GM12891 (cell line): ENCODE measurements around the gene THSD4.

Experiments
- PAX5 ChIP-seq: IDR thresholded peaks from 2 replicates; pipeline ENCODE4 v1.6.1; 2011; ENCODE audit warnings: low read length, moderate library complexity, mild to moderate bottlenecking; ENCODE audit not compliant: insufficient read depth, severe bottlenecking
- POLR2A ChIP-seq: IDR thresholded peaks from 2 replicates; pipeline ENCODE4 v1.6.1; 2011; ENCODE audit warnings: low read depth, low read length, control low read depth
- POLR2AphosphoS5 ChIP-seq: IDR thresholded peaks from 2 replicates; pipeline ENCODE4 v1.6.1; 2011; ENCODE audit warnings: low read depth, low read length, control low read depth
- POU2F2 ChIP-seq: IDR thresholded peaks from 2 replicates; pipeline ENCODE4 v1.6.1; 2011; ENCODE audit warnings: low read depth, mild to moderate bottlenecking, control low read depth, low read length, moderate library complexity
- SPI1 ChIP-seq: IDR thresholded peaks from 2 replicates; pipeline ENCODE4 v1.6.1; 2011; ENCODE audit warnings: low read depth, low read length, control low read depth
- TAF1 ChIP-seq: IDR thresholded peaks from 2 replicates; pipeline ENCODE4 v1.6.1; 2011; ENCODE audit warnings: low read depth, low read length, control low read depth

DNA sequence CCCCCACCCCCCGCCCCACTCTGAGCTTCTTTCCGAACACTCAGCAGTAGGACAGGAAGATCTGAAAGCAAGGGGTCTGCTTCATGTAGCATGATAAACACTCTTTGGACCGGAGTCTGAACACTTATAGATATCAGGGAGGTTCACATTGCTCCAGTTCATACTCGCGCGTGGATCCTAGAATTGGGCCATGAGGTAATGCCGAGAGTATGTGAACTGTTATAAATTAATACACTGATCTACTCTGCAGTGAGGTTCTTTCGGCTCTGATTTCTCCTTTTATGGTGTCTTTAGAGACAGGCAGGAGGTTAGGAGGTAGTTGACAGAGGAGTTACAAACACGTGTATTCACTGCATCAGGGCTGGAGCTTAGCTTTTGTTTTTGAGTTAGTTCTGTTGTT is 223.0 kb downstream of the THSD4 start:
- no peak for TF ChIP-seq POLR2A
- TF ChIP-seq SPI1, result no peak
- no peak for TF ChIP-seq POLR2AphosphoS5
- TF ChIP-seq TAF1, result no peak
- TF ChIP-seq POU2F2, result no peak
- no peak for TF ChIP-seq PAX5
